HEK293 (cell line): ENCODE data around the gene LRRC26.

ENCODE experiments used
- CTCF ChIA-PET: fragments of 350-600 bp; formaldehyde crosslinking; extraction: SDS; loops from one replicate; lab custom pipeline; 2021; ENCODE audit warnings: antibody characterized with exemption; lab: Yijun Ruan, JAX
- POLR2A ChIA-PET: fragments of 300-600 bp; formaldehyde crosslinking; extraction: SDS; loops from one replicate; lab custom pipeline; 2020; ENCODE audit warnings: antibody characterized with exemption, inconsistent platforms; lab: Yijun Ruan, JAX
- H3K27ac ChIP-seq: fragments of 200-500 bp; sonication (Bioruptor generic); 2 replicates; pipeline ENCODE4 v1.5.1; 2014; ENCODE audit warnings: low read depth, low read length, control low read depth, inconsistent platforms; ENCODE audit errors: extremely low read depth
- H3K36me3 ChIP-seq, 2 experiments: fragments of 200-500 bp in 1 of 2; sonication (Bioruptor generic) in 1 of 2; 1 replicate in 1 of 2; 2 replicates in 1 of 2; pipeline ENCODE4 v1.5.1; 2014 to 2017; ENCODE audit warnings: inconsistent platforms in 2 of 2, low read length in 2 of 2; ENCODE audit not compliant: control insufficient read depth in 2 of 2, insufficient read depth in 1 of 2
- H3K4me1 ChIP-seq: fragments of 200-500 bp; sonication (Bioruptor generic); 2 replicates; pipeline ENCODE4 v1.5.1; 2014; ENCODE audit warnings: mild to moderate bottlenecking, low read length, inconsistent platforms; ENCODE audit not compliant: control insufficient read depth, insufficient read depth
- H3K4me3 ChIP-seq: 2 replicates; pipeline ENCODE4 v1.5.1; 2011; ENCODE audit warnings: low read depth, mild to moderate bottlenecking, control low read depth, low read length, moderate library complexity
- H3K9me3 ChIP-seq: fragments of 200-500 bp; sonication (Bioruptor generic); 2 replicates; pipeline ENCODE4 v1.5.1; 2014; ENCODE audit warnings: low read depth, low read length, inconsistent platforms; ENCODE audit not compliant: control insufficient read depth, insufficient read depth
- SCRT1 ChIP-seq: fragments of 450-650 bp; formaldehyde crosslinking; IDR thresholded peaks from 2 replicates; pipeline ENCODE4 v1.5.1; 2016; ENCODE audit warnings: missing biosample characterization, missing genetic modification characterization, borderline replicate concordance
- SCRT2 ChIP-seq: fragments of 450-650 bp; formaldehyde crosslinking; IDR thresholded peaks from 2 replicates; pipeline ENCODE4 v1.5.1; 2016; ENCODE audit warnings: missing biosample characterization, missing genetic modification characterization
- YY2 ChIP-seq: fragments of 450-650 bp; formaldehyde crosslinking; IDR thresholded peaks from 2 replicates; pipeline ENCODE4 v1.5.1; 2016; ENCODE audit warnings: missing biosample characterization, missing genetic modification characterization
- ZBTB21 ChIP-seq: fragments of 450-650 bp; formaldehyde crosslinking; IDR thresholded peaks from 2 replicates; pipeline ENCODE4 v1.5.1; 2017; ENCODE audit warnings: missing biosample characterization, missing genetic modification characterization
- ZBTB8A ChIP-seq: fragments of 450-650 bp; formaldehyde crosslinking; IDR thresholded peaks from 2 replicates; pipeline ENCODE4 v1.5.1; 2016; ENCODE audit warnings: missing biosample characterization, missing genetic modification characterization
- ZFHX2 ChIP-seq: fragments of 450-650 bp; formaldehyde crosslinking; conservative IDR thresholded peaks from 2 replicates; pipeline ENCODE4 v1.5.1; 2016; ENCODE audit warnings: missing biosample characterization, missing genetic modification characterization
- ZNF426 ChIP-seq: fragments of 450-650 bp; formaldehyde crosslinking; IDR thresholded peaks from 2 replicates; pipeline ENCODE4 v1.5.1; 2017; ENCODE audit warnings: missing biosample characterization, missing genetic modification characterization, mild to moderate bottlenecking, inconsistent platforms, moderate library complexity
- ZNF433 ChIP-seq: fragments of 450-650 bp; formaldehyde crosslinking; IDR thresholded peaks from 2 replicates; pipeline ENCODE4 v1.5.1; 2016; ENCODE audit warnings: missing biosample characterization, missing genetic modification characterization, low read depth
- ZNF501 ChIP-seq: fragments of 450-650 bp; formaldehyde crosslinking; IDR thresholded peaks from 2 replicates; pipeline ENCODE4 v1.5.1; 2016; ENCODE audit warnings: missing biosample characterization, missing genetic modification characterization
- ZNF600 ChIP-seq: fragments of 450-650 bp; formaldehyde crosslinking; IDR thresholded peaks from 2 replicates; pipeline ENCODE4 v1.5.1; 2016; ENCODE audit warnings: missing biosample characterization, missing genetic modification characterization
- ZNF639 ChIP-seq: fragments of 450-650 bp; formaldehyde crosslinking; IDR thresholded peaks from 2 replicates; pipeline ENCODE4 v1.5.1; 2016; ENCODE audit warnings: missing biosample characterization, missing genetic modification characterization
- ZNF707 ChIP-seq: fragments of 450-650 bp; formaldehyde crosslinking; IDR thresholded peaks from 2 replicates; pipeline ENCODE4 v1.5.1; 2016; ENCODE audit warnings: missing biosample characterization, missing genetic modification characterization
- ZSCAN4 ChIP-seq: fragments of 450-650 bp; formaldehyde crosslinking; IDR thresholded peaks from 2 replicates; pipeline ENCODE4 v1.5.1; 2017; ENCODE audit warnings: missing biosample characterization, missing genetic modification characterization

LRRC26 gene

GRCh38 chr9:137129456-137130175, 40.2 kb downstream of the LRRC26 start (continued):
- TF ChIP-seq ZNF426 (tag by site-specific recombination) (no peak), ZNF707 (tag by site-specific recombination) (no peak)

GRCh38 chr9:137128862-137129455, 40.9 kb downstream of the LRRC26 start:
- TF ChIP-seq SCRT1 (tag by site-specific recombination) (peak; percentile 94), ZFHX2 (0 out of 2 replicates have a peak, but pooled peaks have one; percentile 20), ZNF501 (tag by site-specific recombination) (no peak), ZNF600 (tag by site-specific recombination) (0 out of 2 replicates have a peak, but pooled peaks have one; percentile 34), SCRT2 (tag by site-specific recombination) (peak; percentile 99)
- H3K27ac ChIP-seq = peak overlapping the region; percentile 66
- H3K4me1 ChIP-seq = no peaks in the 10 kb centered on the region
- H3K36me3 ChIP-seq = no peaks in the 10 kb centered on the region
- POLR2A ChIA-PET = interaction anchor here (0.9 to 4.8 kb wide), 40 partner anchors 10 to 489 kb away, joined by 3 to 53 read pairs (median 7); partner anchors contain the start of genes AJM1, ANAPC2, CYSRT1 and GRIN1
- no peaks in the 10 kb centered on the region for H3K9me3 ChIP-seq
- CTCF ChIA-PET = interaction anchor here (0.7 to 2.2 kb wide), 9 partner anchors 11 to 219 kb away, joined by 3 to 9 read pairs (median 6); partner anchors contain the start of genes LRRC26 and RNF224
- H3K4me3 ChIP-seq = peak overlapping the region; percentile 88

GRCh38 chr9:137128158-137128861, 41.5 kb downstream of the LRRC26 start:
- CTCF ChIA-PET = interaction anchor here (0.6 to 2.4 kb wide), 7 partner anchors 24 to 368 kb away, joined by 4 to 14 read pairs (median 6); partner anchors contain the start of gene RNF224
- H3K9me3 ChIP-seq = no peaks in the 10 kb centered on the region
- H3K4me1 ChIP-seq = no peaks in the 10 kb centered on the region
- TF ChIP-seq ZBTB8A (tag by site-specific recombination) = no peak
- TF ChIP-seq ZNF433 (tag by site-specific recombination) = no peak
- no peak for TF ChIP-seq ZSCAN4
- no peak for TF ChIP-seq YY2 (tag by site-specific recombination)
- no peak for TF ChIP-seq ZBTB21
- no peak for TF ChIP-seq ZNF639 (tag by site-specific recombination)
- TF ChIP-seq, all 188 proteins: peak for 0
- Histone ChIP-seq H3K27ac (no peak overlapping the region), H3K36me3 (no peaks in the 10 kb centered on the region), H3K4me3 (peak overlapping the region; percentile 88)
- POLR2A ChIA-PET = interaction anchor here (0.5 to 4.8 kb wide), 11 partner anchors 23 to 372 kb away, joined by 3 to 53 read pairs (median 25); partner anchors contain the start of genes ANAPC2, LRRC26, MAN1B1 and SSNA1
